GM10266 (cell line): ENCODE results near the gene ZNF83.
"Not testable (repeated sequence)": the region's sequence is repeated elsewhere in the genome, so short reads cannot be mapped to it uniquely, and the experiment has no call there.

ENCODE experiments used
- DNase-seq: peaks from one replicate; pipeline ENCODE4 v3.0.0; 2012; ENCODE audit errors: extremely low spot score
- CTCF ChIP-seq: IDR thresholded peaks from 2 replicates; pipeline ENCODE4 v1.5.1; 2012; ENCODE audit warnings: mild to moderate bottlenecking, low read depth; ENCODE audit not compliant: control insufficient read depth, insufficient read depth; ENCODE audit errors: missing control alignments

The ZNF83 gene

DNA sequence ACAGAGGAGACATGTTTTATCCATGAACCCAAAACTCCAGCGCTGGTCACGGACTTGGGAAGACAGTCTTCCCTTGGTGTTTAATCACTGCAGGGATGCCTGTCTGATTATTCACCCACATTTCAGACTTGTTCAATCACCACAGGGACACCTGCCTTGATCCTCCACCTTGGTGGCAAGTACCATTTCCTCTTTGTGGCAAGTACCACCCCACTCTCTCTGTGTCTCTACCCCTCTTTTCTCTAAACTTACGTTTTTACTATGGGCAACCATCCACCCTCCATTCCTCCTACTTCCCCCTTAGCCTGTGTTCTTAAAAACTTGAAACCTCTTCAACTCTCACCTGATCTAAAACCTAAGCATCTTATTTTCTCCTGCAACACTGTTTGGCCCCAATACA lies 16.8 kb downstream of the ZNF83 start:
- no peak for TF ChIP-seq CTCF

GRCh38 chr19:52613299-52613906 lies 24.8 kb downstream of the ZNF83 start:
- no peak for TF ChIP-seq CTCF
- no peak for DNase-seq

More for the DNA sequence above, 16.8 kb downstream of the ZNF83 start:
- DNase-seq = no peak

GRCh38 chr19:52603558-52604207 lies 34.5 kb downstream of the ZNF83 start:
- DNase-seq = no peak
- TF ChIP-seq CTCF = no peak

DNA sequence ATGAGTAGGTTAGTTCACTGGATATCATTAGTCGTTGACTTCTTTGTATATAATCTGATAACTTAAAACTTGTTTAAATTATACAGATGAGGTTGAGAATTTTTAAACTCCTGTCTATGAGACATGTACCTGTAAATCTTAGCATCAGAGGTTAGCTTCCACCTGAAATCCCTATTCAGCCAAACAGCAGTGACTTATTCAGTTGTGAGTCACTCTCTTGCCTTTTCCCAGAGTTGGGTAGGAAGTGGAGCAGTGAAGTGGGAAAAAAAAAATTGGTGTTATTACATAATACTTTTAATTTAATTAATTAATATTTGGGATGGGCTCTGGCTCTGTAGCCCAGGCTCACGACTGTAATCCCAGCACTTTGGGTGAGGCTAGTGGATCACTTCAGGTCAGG lies 35.2 kb downstream of the ZNF83 start:
- TF ChIP-seq CTCF = no peak
- DNase-seq = no peak

DNA sequence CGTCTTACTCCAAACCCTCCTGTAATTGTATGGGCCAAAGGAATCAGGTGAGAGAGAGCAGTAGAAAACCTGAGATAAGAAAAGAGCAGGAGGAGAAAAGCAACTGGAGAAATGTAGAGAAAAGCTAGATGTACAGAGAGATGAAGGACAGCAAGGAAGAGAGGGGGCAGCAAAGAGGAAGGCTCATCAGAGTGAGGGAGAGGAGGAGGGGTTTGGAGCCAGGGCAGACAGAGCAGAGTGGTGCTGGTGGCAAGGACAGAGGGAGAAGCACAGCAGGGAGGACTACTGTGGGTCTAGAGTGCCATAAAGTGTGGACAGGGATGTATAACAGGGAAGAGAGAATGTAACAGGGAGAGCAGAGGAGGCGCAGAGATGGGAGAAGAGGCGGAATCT lies 36.2 kb downstream of the ZNF83 start:
- DNase-seq = not testable (repeated sequence)

DNA sequence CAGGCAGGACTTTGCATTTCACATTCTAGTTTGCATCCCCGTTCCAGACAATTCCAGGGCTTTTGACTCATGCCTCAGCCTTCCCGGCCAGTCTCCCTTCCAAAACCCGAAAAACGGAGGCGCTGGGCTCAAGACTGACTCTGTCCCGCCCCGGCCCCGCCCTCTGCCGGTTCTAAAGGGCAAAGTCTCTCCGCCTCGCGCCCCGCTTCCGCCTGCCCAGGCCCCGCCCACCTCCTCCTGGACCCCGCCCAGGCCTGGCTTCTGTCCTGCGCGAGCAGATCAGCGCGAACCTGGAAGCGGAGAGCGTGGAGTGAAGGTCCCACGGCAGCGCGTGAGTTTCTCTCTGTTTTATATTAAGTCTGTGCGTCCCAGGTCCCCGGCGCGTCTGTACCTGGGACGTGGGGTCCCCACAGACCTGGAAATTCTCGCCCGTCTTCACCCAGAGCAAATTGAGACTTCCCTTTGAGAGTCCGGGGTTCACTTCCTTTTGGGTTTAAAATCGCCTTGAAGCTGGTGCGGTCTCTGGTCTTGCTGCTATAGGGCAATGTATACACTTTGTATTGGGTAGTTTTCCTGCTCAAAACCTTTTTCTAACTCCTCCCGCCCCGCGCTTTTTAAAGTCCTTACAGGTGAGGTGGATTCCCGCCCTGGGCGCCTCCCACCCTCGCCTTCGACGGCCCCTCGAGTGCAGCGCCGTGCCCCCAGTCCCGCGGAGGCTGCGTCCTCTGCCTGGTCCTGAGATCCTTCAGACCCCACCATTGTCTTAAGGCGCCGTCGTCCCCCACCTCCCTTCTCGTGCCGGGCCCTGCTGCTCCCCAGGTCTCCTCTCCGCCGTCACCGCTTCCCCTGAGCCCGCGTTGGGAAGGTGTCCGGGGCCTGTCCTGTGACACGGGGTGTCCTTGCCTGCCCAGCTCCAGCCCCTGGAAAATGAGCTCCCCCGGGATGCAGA lies 36.9 kb downstream of the ZNF83 start:
- DNase-seq = peak; percentile 92
- peak; percentile 20 for TF ChIP-seq CTCF

DNA sequence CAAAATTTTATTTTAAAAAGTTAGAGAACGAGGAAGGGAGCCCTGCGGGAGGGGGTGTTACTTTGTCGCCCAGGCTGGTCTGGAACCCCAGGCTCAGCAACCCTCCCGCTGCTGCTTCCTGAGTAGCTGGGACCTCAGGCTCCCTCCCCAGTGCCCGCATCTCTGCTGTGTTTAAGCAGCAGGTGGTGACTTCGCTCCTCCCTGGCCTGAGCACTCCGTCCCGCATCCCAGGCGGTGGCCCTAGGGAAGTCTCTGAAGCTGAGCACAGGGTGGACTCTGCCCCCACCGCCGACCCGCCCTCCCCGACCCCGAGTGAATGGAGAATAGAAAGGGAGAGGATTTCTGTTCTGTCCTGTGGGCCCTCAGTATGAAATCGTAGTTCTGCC lies 37.5 kb downstream of the ZNF83 start:
- no peak for DNase-seq
- no peak for TF ChIP-seq CTCF
